ENCODE results near the gene PLPPR3. TPM values are rescaled to one million over a fixed set of nuclear protein-coding genes. Genes with fewer than 3 reads are reported as not detected.

PLPPR3 gene
- total RNA-seq, 1 experiment from 2014 or later, result 0.81 TPM

DNA sequence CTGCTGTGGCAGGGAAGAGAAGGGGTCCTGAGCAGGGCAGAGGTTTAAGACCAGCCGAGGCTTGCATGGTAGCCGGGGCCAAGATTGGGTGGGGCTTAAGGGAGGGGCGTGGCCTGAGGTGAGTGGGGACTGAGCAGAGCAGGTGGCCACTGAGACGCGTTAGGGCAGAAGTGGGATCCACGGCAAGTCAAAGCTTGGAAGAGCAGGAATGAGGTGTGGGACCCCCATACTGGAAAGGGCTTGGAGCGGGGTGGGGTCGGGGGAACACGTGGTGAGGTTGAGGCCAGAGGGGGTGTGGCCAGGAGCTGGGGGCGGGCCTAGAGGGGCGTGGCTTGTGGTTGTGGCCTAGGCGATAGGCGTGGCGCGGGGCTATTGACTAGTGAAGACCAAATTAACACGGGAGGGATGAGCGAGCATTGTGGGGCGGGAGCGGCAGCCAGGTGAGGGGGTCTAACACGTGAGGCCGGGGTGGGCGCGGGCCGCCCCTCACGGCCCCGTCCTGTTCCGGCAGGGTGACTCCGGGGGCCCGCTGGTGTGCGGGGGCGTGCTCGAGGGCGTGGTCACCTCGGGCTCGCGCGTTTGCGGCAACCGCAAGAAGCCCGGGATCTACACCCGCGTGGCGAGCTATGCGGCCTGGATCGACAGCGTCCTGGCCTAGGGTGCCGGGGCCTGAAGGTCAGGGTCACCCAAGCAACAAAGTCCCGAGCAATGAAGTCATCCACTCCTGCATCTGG is 41.0 kb upstream of the PLPPR3 start:
- H3K79me2 ChIP-seq (ENCODE audit: low read depth), result no peaks in the 10 kb centered on the region
- H3K27ac ChIP-seq, result no peak overlapping the region
- peaks cover 48% of the 10 kb centered on the region for H3F3A ChIP-seq (ENCODE audit: insufficient read depth, low read depth)
- H3K4me3 ChIP-seq, result no peak overlapping the region
- no peak for DNase-seq
- no peaks in the 10 kb centered on the region for H3K36me3 ChIP-seq (ENCODE audit: low read depth)
- TF ChIP-seq EZH2 (IDR thresholded peaks at IDR 0.05; ENCODE audit: low read depth), result no peak
- TF ChIP-seq, protein P1, sequence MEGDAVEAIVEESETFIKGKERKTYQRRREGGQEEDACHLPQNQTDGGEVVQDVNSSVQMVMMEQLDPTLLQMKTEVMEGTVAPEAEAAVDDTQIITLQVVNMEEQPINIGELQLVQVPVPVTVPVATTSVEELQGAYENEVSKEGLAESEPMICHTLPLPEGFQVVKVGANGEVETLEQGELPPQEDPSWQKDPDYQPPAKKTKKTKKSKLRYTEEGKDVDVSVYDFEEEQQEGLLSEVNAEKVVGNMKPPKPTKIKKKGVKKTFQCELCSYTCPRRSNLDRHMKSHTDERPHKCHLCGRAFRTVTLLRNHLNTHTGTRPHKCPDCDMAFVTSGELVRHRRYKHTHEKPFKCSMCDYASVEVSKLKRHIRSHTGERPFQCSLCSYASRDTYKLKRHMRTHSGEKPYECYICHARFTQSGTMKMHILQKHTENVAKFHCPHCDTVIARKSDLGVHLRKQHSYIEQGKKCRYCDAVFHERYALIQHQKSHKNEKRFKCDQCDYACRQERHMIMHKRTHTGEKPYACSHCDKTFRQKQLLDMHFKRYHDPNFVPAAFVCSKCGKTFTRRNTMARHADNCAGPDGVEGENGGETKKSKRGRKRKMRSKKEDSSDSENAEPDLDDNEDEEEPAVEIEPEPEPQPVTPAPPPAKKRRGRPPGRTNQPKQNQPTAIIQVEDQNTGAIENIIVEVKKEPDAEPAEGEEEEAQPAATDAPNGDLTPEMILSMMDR (conservative IDR thresholded peaks at IDR 0.05), result no peak
- no peaks in the 10 kb centered on the region for H3K9me3 ChIP-seq (ENCODE audit: insufficient read depth, low read depth)
- CTCF ChIA-PET, result no interaction called here
- H2AFZ ChIP-seq, result no peak overlapping the region
- BruUV-seq (replicated peaks), result no TSS peak
- no peaks in the 10 kb centered on the region for H3K9me2 ChIP-seq (ENCODE audit: insufficient read depth)
- POLR2A ChIA-PET (ENCODE audit: unreplicated experiment), result no interaction called here
- H3K4me2 ChIP-seq, result no peak overlapping the region
- H4K20me1 ChIP-seq (ENCODE audit: insufficient read depth), result no peaks in the 10 kb centered on the region
- peaks cover 12% of the 10 kb centered on the region for H3K4me1 ChIP-seq (replicated peaks; ENCODE audit: insufficient read depth)
- intact Hi-C loops (cut with micrococcal nuclease; ENCODE audit: unreplicated experiment), result no loop called here
- H3K27me3 ChIP-seq (ENCODE audit: insufficient read depth, low read depth), result no peaks in the 10 kb centered on the region

DNA sequence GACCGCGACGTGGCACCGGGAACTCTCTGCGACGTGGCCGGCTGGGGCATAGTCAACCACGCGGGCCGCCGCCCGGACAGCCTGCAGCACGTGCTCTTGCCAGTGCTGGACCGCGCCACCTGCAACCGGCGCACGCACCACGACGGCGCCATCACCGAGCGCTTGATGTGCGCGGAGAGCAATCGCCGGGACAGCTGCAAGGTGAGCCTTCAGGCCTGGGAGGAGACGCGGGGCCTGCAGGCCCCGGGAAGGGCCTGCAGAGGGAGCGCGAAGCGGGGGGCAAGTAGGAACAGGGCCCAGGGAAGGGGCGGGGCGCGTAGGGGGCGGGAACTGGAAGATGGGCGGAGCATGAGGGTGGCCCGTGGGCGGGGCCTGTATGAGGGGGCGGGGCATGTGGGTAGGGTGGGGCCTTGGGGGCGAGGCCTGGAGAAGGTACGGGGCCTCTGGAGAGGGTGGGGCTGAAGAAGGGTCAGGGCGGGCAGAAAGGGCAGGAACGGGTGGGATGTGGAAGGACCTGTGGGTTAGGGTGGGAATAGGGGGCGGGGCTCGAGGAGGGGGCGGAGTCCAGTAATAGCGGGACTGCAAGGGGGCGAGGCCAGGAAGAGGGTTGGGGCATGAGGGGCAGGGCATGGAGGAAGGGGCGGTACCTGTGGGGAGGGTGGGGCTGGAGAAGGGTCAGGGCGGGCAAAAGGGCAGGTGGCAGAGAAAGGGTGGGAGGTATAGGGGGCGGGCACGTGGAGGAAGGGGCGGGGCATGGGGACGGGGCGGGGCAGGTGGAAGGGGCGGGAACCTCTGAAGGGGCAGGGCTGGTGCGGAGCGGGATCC is 40.2 kb upstream of the PLPPR3 start:
- intact Hi-C loops (cut with micrococcal nuclease; ENCODE audit: unreplicated experiment), result no loop called here
- H3K9me2 ChIP-seq (ENCODE audit: insufficient read depth), result no peaks in the 10 kb centered on the region
- no TSS peak for BruUV-seq (replicated peaks)
- peaks cover 44% of the 10 kb centered on the region for H3F3A ChIP-seq (ENCODE audit: insufficient read depth, low read depth)
- TF ChIP-seq, protein P1 (conservative IDR thresholded peaks at IDR 0.05), result no peak
- TF ChIP-seq EZH2 (IDR thresholded peaks at IDR 0.05; ENCODE audit: low read depth), result no peak
- DNase-seq, result no peak
- no peak overlapping the region for H2AFZ ChIP-seq
- H3K79me2 ChIP-seq (ENCODE audit: low read depth), result no peaks in the 10 kb centered on the region
- no peak overlapping the region for H3K4me3 ChIP-seq
- no peaks in the 10 kb centered on the region for H3K27me3 ChIP-seq (ENCODE audit: insufficient read depth, low read depth)
- H3K4me2 ChIP-seq, result no peak overlapping the region
- no peaks in the 10 kb centered on the region for H3K9me3 ChIP-seq (ENCODE audit: insufficient read depth, low read depth)
- no peaks in the 10 kb centered on the region for H4K20me1 ChIP-seq (ENCODE audit: insufficient read depth)
- H3K4me1 ChIP-seq (replicated peaks; ENCODE audit: insufficient read depth), result peaks cover 12% of the 10 kb centered on the region
- H3K27ac ChIP-seq, result no peak overlapping the region
- H3K36me3 ChIP-seq (ENCODE audit: low read depth), result no peaks in the 10 kb centered on the region
- ChIA-PET POLR2A (ENCODE audit: unreplicated experiment) (no interaction called here), CTCF (no interaction called here)

DNA sequence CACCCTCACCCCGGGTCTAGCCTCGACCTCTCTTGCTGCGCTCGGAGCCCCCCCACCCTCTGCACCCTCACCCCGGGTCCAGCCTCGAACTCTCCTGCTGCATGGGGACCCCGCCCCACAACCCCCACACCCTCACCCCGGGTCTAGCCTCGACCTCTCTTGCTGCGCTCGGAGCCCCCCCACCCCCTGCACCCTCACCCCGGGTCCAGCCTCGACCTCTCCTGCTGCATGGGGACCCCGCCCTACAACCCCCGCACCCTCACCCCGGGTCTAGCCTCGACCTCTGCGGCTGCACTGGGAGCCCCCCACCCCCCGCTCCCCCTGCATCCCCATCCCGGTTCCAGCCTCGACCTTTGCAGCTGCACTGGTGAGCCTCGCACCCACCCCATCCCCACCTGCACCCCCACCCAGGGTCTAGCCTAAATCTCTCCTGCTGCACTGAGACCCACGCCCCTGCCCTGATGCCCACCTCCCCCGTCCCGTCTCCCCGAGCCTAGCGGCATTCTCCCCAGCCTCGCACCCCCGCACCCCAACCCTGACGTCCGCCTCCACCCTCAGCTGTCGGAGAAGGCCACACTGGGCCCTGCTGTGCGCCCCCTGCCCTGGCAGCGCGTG is 39.5 kb upstream of the PLPPR3 start:
- no peaks in the 10 kb centered on the region for H3K36me3 ChIP-seq (ENCODE audit: low read depth)
- no peaks in the 10 kb centered on the region for H3K9me3 ChIP-seq (ENCODE audit: insufficient read depth, low read depth)
- no peak overlapping the region for H3K4me2 ChIP-seq
- no peaks in the 10 kb centered on the region for H3K9me2 ChIP-seq (ENCODE audit: insufficient read depth)
- no peak for TF ChIP-seq EZH2 (IDR thresholded peaks at IDR 0.05; ENCODE audit: low read depth)
- TF ChIP-seq, protein P1 (conservative IDR thresholded peaks at IDR 0.05), result no peak
- H2AFZ ChIP-seq, result no peak overlapping the region
- H4K20me1 ChIP-seq (ENCODE audit: insufficient read depth), result no peaks in the 10 kb centered on the region
- no peaks in the 10 kb centered on the region for H3K79me2 ChIP-seq (ENCODE audit: low read depth)
- peaks cover 12% of the 10 kb centered on the region for H3K4me1 ChIP-seq (replicated peaks; ENCODE audit: insufficient read depth)
- ChIA-PET CTCF (no interaction called here), POLR2A (ENCODE audit: unreplicated experiment) (no interaction called here)
- no peak overlapping the region for H3K4me3 ChIP-seq
- intact Hi-C loops (cut with micrococcal nuclease; ENCODE audit: unreplicated experiment), result no loop called here
- no peak for DNase-seq
- H3K27me3 ChIP-seq (ENCODE audit: insufficient read depth, low read depth), result no peaks in the 10 kb centered on the region
- H3F3A ChIP-seq (ENCODE audit: insufficient read depth, low read depth), result peaks cover 44% of the 10 kb centered on the region
- no TSS peak for BruUV-seq (replicated peaks)
- no peak overlapping the region for H3K27ac ChIP-seq
